Measurements from ENCODE around the gene MB.
A peak's percentile ranks its signal among the peaks of the same experiment; 100 is the strongest.
"Not testable (repeated sequence)": the region's sequence is repeated elsewhere in the genome, so short reads cannot be mapped to it uniquely, and the experiment has no call there.

The MB gene

GRCh38 chr22:35638001-35638400 is 20.9 kb upstream of the MB start:
- no peak for DNase-seq (ENCODE audit: low read depth in 3 of 3, low spot score in 1 of 3)

GRCh38 chr22:35637254-35637653 is 20.1 kb upstream of the MB start:
- no peak for DNase-seq (ENCODE audit: low read depth in 3 of 3, low spot score in 1 of 3)

DNA sequence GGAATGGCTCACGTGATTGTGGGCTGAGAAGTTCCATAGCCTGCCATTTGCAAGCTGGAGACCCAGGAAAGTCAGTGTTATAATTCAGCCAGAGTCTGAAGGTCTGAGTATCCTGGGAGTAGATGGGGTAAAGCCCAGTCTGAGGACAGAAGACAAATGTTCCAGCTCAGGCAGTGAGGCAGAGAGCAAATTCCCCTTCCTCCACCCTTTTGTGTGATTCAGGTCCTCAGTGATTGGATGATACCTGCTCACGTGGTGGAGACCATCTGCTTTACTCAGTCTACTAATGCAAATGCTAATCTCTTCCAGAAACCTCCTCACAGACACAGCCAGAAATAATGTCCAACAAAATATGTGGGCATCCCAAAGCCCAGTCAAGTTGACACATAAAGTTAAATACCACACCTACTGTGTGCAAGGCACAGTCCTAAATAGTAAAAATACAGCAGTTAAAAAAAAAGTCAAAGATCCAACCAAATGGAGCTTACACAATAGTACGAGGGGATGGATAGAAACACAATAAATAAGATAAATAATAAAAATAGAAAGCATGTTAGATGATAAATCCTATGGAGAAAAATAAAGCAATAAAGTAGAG is 17.9 kb upstream of the MB start:
- no peak for DNase-seq (ENCODE audit: low read depth in 3 of 3, low spot score in 1 of 3)

DNA sequence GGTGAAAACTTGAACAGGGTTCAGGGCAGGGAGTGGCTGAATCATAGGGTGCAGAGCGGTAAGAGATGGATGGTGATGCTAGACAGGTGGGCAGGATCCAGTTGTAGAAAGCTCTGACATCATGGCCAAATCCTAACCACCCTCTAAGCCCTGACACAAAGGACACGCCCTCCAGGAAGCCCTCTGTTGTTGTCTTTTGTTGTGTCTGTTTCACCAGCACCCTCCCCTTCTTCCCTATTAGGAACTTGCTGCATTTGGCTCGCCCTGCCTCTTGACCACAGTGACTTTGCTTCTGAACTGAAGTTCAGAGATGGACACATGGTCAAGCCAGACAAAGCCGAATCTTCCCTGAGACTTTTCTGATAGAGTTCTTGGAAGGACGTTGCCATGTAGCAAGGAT is 16.9 kb upstream of the MB start:
- no peak for DNase-seq (ENCODE audit: low read depth in 3 of 3, low spot score in 1 of 3)

DNA sequence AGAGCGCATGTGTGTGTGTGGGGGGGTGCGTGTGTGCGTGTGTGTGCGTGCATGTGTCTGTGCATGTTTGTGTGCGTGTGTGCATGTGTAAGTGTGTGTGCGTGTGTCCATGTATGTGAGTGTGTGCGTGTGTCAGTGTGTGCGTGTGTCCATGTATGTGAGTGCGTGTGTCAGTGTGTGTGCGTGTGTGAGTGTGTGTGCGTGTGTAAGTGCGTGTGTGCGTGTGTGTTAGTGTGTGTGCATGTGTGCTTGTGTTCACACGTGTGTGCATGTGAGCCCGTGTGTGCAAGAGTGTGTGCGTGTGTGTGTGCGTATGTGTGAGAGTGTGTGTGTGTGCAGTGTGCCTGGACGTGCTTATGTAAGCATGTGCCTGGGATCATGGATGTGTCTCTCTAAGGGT is 16.4 kb upstream of the MB start:
- no peak for DNase-seq (ENCODE audit: low read depth in 3 of 3, low spot score in 1 of 3)

DNA sequence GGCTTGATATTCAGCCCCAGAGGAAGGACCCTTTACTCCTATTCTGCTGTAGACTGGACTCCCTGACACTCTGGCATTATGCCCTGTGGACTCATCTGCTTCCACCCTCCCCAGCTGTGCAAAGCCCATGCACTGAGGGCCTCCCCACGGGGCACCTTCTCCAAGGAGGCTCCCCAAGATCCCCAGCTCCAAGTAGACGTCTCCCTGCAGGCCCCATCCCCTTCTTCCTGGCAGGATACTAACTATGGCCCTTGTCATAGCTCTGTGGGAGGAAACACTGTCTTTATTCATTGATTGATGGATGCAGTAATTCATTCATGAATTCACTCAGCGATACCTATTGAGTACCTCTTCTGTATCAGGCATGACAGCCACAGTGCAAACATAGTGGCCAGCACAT is 15.8 kb upstream of the MB start:
- DNase-seq (ENCODE audit: low read depth in 3 of 3, low spot score in 1 of 3): no peak

DNA sequence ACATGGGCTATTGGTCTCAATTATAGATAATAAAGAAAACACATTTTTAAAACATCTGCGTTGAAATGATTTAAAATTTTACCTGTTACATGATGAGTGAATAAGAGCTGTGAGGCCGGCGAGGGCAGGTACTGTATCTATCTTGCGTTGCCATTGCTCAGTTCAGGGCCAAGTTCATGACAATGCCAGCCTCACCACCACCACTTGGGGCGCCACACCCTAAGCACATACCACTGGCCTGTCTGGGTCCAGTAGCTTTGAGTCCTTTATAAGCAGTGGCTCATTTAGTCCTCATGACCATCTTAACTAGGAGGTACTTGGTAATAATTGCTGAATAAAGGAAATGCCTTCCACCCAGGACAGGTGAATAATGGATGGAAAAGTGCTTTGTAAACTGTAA is 14.5 kb upstream of the MB start:
- DNase-seq (ENCODE audit: low read depth in 3 of 3, low spot score in 1 of 3): no peak

DNA sequence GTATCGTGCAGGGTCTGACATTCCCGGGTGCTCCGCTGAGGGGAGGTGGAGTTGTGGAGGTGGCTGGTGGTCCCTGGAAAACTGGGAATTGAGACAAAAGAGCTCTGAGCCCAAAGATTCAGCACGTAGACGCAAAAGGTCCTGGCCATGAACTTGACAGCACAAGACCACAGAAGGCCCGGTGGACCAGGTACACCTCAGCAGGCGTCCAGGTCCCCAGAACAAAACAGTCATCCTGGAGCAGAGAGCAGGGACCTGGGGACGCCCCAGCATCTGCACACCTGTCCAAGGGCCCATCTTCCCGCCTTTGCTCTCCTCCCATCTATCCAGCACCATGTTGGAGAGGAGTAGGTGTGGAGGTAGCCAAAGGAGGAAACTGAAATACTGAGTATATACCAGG is 13.8 kb upstream of the MB start:
- no peak for DNase-seq (ENCODE audit: low read depth in 3 of 3, low spot score in 1 of 3)

- no peak for DNase-seq (ENCODE audit: low read depth in 3 of 3, low spot score in 1 of 3)
Measured at GRCh38 chr22:35630387-35630793, 13.3 kb upstream of the MB start.

DNA sequence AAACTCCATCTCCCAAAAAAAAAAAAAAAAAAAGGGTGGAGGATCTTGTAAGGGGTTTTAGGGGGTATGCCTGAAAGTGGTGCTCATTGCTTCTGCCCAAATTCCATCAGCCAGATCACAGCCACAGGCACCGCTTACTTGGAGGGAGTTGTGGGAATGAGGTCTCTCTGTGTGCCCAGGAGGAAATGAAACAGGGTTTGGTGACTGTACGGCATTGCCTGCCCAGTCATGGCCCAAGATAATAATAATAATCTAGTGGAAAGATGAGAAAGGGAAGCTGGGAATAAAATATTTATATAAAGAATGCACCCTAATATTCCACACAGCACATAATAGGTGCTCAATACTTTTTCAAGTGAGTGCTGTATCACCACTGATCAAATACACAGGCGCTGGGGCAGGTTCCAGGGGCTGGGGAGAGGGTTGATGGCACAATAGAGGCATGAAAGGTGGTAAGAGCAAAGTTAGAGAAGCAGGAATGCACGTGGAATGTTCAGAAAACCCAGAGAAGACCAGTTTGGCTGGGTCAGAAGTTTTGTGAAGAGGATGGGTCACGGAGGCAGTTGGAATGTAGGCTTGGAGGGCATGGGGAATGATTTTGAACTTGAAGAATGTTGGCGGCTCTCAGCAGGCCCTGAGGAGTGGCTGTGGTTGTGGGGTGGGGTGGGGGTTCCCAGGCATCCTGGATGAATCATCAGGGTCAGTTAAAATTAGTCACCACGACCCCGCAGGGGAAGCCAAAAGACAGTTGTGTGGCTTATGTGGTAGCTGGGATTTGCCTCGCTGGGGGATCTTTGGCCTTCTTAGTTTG is 12.5 kb upstream of the MB start:
- DNase-seq (ENCODE audit: low read depth in 3 of 3, low spot score in 1 of 3): no peak

DNA sequence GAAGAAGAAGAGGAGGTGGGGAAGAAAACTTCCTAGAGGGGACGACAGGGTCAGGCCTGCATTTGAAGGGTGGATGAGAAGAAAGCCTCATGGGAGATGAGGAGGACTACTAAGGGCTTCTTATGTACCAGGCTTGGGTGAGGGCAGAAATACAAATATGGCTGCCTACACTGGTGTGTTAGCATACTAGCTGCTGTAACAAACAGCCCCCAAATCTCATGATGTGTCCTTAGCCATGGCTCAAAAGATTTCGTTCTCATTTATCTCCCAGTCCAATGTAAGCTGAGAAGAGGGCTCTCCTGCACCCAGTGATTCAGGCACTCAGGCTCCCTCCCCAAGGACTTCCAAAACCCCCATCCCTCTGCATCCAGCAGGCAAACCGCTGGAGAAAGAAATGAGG is 11.6 kb upstream of the MB start:
- DNase-seq (ENCODE audit: low read depth in 3 of 3, low spot score in 1 of 3): no peak

DNA sequence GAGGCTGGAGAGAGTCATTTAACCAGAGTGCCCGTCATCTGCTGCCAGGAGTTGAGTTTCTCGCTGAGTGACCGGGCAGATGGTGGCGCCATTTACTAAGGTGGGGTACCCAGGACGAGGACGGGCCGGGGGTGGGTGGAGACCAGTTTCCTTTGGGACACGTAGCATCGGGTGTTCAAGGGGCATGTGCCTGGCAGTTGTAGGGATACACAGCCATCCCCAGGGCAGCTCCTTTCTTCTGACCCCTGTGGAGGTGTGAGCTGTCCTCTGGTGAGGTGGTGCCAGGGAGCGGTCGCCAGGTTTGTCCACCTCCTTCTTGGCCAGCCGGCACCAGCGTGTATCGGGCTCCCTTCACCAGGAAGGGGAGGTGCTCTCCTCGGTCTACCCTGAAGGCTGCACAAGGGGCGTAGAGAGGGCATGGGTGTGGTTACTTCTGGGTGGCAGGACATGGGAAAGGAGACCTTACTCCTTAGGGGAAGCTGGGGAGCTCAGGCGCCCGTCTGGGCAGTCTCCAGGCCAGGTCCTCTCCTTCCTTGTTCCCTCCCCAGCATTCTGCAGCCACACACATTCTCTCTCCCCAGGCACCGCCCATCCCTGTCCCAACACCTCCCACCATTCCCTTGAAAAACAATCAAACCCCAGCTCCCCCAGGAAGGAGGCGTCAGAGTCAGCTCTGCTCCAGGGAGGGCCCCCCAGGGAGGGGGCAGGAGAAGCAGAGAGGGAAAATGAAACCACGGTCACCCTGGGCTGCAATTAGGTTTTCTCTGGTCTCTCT is 10.3 kb upstream of the MB start:
- peak in 2 of 3 donors; percentile 19 to 34 for DNase-seq (ENCODE audit: low read depth in 3 of 3, low spot score in 1 of 3)

DNA sequence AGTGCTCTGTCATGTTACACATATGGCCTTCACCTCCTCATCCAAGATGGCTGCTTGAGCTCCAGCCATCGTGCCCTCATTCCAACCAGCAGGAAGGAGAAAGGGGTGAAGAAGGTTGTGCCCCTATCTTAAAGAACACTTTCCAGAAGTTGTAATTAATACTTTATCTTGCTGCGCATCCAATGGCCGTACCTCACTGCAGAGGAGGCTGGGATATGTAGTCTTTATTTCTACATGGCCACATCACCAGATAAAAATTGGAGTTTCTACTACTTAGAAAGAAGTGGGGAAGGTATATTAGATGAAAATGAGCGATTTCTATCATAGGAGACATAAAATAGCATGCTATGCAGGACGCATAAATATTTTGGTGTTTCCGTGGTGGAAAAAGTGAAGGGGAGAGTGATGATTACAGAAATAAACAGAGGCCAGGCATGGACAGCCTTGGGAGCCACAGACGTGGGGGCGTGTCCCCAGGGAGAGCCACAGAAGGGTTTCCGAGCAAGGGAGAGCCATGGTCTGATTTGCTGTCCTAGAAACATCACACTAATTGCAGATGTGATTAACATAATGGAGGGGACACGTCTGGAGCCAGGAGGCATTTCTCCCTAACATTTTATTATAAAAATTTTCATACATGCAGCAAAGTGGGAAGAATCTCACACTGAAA is 8.8 kb upstream of the MB start:
- DNase-seq (ENCODE audit: low read depth in 3 of 3, low spot score in 1 of 3): no peak

DNA sequence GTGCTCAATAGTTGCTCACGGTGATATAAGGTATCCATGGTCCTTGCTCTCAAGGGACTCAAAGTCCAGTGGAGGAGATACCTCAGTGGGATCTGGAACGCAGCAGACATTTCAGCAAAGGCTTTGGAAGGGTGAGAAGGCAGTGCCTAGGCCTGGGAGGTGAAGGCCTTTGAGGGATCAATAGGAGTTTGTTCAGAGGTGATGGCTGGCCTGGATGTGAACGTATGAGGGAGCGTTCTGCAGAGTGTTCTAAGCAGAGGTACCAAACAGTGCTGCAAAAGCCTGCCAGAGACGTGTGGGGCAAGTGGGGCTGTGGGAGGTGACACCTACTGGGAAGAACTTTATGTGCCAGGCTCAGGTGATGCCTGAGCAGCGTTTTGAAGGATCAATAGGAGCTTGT is 7.4 kb upstream of the MB start:
- no peak for DNase-seq (ENCODE audit: low read depth in 3 of 3, low spot score in 1 of 3)

DNA sequence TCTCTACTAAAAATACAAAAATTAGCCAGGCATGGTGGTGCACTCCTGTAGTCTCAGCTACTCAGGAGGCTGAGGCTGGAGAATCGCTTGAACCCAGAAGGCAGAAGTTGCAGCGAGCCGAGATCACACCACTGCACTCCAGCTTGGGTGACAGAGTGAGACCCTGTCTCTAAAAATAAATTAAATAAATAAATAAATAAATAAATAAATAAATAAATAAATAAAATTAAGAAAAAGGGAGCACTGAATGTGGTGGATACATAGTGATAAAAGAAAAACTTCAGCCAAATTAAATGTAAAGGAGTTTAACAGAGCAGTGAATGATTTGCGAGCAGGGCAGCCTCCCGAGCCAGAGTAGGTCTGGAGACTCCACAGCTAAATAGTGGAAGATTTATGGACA is 6.8 kb upstream of the MB start:
- DNase-seq (ENCODE audit: low read depth in 3 of 3, low spot score in 1 of 3): not testable (repeated sequence)

DNA sequence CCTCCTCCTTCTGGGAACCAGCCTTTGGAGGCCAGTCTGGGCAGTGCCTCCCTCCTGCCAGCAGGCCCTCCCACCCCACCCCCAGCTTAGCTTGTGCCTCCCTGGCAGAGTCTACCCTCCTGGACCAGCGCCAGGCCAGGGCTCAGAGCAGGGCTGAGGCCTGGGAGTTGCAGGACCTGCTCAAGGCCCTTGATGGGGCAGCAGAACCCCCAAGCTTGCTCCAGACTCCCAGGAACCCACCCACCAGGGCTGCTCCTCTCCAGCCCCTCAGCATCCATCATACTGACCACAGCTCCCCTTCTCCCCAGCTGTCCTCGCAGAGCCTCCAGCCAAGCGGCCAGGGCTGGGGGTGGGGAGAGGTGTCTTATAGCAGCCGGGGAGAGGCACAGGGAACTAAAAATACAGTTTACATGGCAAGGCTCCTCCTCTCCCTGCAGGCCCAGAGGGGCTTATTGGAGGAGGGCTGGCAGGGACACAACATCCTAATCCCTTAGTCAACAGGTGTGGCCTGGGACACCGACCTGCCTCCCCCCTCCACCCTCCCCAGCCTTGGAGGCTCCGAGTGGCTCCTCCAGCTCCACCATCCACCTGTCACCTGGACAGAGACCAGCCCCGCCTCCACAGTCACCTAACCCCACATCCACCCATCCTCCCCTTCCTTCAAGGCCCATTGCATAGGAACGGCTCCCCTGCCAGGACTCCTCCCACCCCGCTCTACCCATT is 5.2 kb upstream of the MB start:
- no peak for DNase-seq (ENCODE audit: low read depth in 3 of 3, low spot score in 1 of 3)

- no peak for DNase-seq (ENCODE audit: low read depth in 3 of 3, low spot score in 1 of 3)
Measured at GRCh38 chr22:35621451-35621850, 4.3 kb upstream of the MB start.

DNA sequence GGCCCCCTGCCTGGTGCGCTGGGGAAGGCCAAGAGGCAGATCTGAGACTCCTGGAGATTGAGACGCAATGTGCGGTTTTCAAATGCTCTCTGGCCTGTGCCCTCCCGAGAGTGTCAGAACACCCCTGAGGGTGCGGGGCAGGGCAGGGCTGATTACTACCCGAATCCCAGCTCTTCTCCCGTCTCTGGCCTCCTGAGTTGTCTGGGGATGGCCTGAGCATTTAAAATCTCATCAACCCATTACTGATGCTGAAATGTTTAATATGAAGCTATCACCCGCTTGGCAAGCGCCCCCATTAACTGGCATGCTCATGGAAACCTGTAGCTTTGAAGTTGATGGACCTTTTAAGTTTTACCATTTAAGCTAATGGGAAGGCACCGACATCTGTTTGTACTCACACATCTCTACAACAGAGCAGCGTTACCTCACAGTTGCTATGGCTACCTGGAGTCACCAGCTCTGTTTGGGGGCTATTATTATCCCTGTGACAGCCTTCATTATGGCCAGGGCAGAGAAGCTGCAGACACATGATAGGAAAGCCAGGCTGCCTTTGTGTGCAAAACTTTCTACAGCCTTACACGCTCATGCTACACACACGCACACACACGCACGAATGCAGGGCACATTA is 3.6 kb upstream of the MB start:
- DNase-seq (ENCODE audit: low read depth in 3 of 3, low spot score in 1 of 3): no peak

DNA sequence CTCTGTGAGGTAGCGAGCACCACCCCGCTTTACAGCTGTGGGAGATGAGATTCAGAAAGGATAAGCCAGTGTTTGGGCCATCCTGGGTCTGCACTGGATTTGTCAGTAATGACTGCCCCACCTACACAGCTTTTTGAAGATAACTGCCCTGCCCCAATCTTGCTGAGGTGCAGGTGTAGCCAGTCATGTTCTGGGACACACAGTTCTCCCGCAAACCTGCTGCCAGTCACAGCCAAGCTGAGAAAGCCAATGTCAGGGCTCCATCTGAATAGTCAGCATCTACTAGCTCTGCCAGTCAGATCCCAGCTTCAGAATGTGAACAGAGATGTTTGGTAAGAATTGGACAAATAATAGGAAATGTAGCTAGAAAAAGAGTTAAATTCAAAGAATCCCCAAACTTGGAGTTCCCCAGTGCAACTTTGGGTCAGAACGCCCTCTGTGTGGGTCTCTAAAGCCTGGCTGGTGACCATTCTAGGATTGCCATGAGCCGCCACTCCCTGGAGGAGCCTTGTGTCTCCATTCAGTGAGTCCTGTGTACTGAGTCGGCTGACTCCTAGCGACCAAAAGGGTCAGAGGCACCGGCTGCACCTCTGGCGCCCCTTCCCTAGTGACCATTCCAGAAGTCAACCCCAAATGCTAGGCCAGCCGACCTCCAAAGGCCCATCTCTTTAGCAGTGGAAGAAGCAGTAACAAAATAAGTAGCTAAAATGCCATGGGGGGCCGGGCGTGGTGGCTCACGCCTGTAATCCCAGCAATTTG is 2.4 kb upstream of the MB start:
- DNase-seq (ENCODE audit: low read depth in 3 of 3, low spot score in 1 of 3): no peak

Measured in stimulated activated CD4-positive, alpha-beta T cell treated with anti-CD3 and anti-CD28 coated beads, TNF-alpha, amount 100 ng/mL, for 1 hour (primary cell).